Measurements from ENCODE around the gene S100A14. TPM values are rescaled to one million over a fixed set of nuclear protein-coding genes. Genes with fewer than 3 reads are reported as not detected.

Gene S100A14
- total RNA-seq, 1 experiment from 2014 or later, result 252 TPM

DNA sequence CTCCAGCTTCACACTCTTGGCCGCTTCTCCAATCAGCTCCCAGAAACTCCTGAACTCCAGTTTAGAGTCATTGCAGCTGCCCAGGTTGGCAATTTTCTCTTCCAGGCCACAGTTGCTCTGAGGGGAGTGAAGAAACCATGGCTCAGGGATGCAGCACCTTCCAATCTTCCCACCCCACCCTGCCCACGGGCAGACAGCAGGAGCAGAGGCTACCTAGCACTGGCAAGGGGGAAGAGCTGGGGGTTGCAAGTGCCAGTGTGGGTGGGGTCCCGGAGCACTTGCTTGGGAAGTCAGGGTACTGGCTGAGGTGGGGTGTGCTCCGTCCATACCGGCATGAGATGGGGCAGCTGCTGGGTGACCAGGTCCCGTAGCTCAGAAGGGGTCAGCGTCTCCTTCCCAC is 1.2 kb downstream of the S100A14 start:
- CTCF ChIA-PET, result interaction anchor here (1.2 to 7.7 kb wide), 3 partner anchors 12 to 43 kb away, joined by 4 to 76 read pairs (median 33); partner anchors contain the start of genes S100A1 and S100A13
- no peak for DNase-seq (ENCODE audit: low read depth, low spot score)
- ATAC-seq, result no peak
- no peaks in the 10 kb centered on the region for H4K20me1 ChIP-seq (ENCODE audit: insufficient read depth)
- no TSS peak for BruUV-seq (replicated peaks)
- POLR2A ChIA-PET, result interaction anchor here (0.8 to 9.1 kb wide), 9 partner anchors 12 to 99 kb away, joined by 3 to 172 read pairs (median 5); partner anchors contain the start of genes CHTOP, S100A1, S100A13 and S100A4
- TF ChIP-seq EZH2 (IDR thresholded peaks at IDR 0.05) (no peak), FOSL1 (IDR thresholded peaks at IDR 0.05; ENCODE audit: low read depth) (no peak), CBX3 (IDR thresholded peaks at IDR 0.05; ENCODE audit: low read depth) (no peak), ZFX (IDR thresholded peaks at IDR 0.05) (no peak), RAD21 (IDR thresholded peaks at IDR 0.05; ENCODE audit: low read depth) (no peak)
- TF ChIP-seq, protein P1, sequence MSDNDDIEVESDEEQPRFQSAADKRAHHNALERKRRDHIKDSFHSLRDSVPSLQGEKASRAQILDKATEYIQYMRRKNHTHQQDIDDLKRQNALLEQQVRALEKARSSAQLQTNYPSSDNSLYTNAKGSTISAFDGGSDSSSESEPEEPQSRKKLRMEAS (IDR thresholded peaks at IDR 0.05), result no peak
- no peaks in the 10 kb centered on the region for H3K27me3 ChIP-seq (ENCODE audit: insufficient read depth, low read length)
- H3K27ac ChIP-seq (ENCODE audit: low read depth, low read length), result peak overlapping the region; percentile 34
- H3K4me2 ChIP-seq (ENCODE audit: low read length), result peak overlapping the region; percentile 73
- RAD21 ChIA-PET (ENCODE audit: low non-redundant PET in 1 of 2, low total read pairs in 2 of 2, uncharacterized antibody in 2 of 2, unreplicated experiment in 2 of 2), result no interaction called here
- peaks cover 55 to 77% of the 10 kb centered on the region in 2 experiments for H3K4me1 ChIP-seq (ENCODE audit: control insufficient read depth in 1 of 2, insufficient read depth in 2 of 2, low read length in 2 of 2)
- H3K4me3 ChIP-seq (replicated peaks in 1 of 2; ENCODE audit: low read depth in 1 of 2, low read length in 2 of 2), result peak overlapping the region; percentile 50 to 57; a peak in 2 of 4 replicates
- intact Hi-C loops (cut with micrococcal nuclease), result loop anchor here (5.0 kb wide), 1 partner anchor 83 kb away; no protein-coding TSS in a partner anchor
- no peaks in the 10 kb centered on the region for H3K36me3 ChIP-seq (ENCODE audit: control insufficient read depth in 1 of 2, insufficient read depth in 2 of 2, low read length in 2 of 2)
- peaks cover 51% of the 10 kb centered on the region for H3K79me2 ChIP-seq (ENCODE audit: insufficient read depth, low read length)
- H3K9me3 ChIP-seq (ENCODE audit: control insufficient read depth in 1 of 2, insufficient read depth in 1 of 2, low read depth in 1 of 2, low read length in 2 of 2), result no peaks in the 10 kb centered on the region
- peak overlapping the region; percentile 5 for H3K9ac ChIP-seq (ENCODE audit: low read length)
- no peaks in the 10 kb centered on the region for H3K9me2 ChIP-seq (ENCODE audit: insufficient read depth)
- no peak overlapping the region for H2AFZ ChIP-seq (ENCODE audit: low read depth, low read length, poor library complexity, severe bottlenecking)

DNA sequence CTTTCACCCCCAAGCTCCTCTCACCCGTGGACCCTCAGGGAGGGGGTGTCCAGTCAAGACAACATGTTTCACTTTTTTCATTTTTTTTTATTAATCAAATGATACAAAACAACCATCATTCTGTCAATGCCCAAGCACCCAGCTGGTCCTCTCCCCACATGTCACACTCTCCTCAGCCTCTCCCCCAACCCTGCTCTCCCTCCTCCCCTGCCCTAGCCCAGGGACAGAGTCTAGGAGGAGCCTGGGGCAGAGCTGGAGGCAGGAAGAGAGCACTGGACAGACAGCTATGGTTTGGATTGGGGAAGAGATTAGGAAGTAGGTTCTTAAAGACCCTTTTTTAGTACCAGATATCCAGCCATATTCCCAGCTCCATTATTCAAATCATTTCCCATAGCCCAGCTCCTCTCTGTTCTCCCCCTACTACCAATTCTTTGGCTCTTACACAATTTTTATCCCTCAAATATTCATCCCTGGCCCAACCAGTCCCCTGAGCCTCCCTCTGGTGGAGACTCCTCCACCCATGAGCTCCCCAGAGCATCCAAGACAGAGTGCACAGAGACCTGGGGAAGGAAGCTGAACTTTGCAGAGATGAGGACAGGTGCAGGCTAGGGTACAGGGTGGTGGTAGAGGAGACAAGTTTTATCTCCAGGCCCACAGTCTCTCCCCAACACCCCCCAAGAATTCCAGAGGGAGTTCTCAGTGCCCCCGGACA is 1.8 kb downstream of the S100A14 start:
- H3K9ac ChIP-seq (ENCODE audit: low read length), result peak overlapping the region; percentile 5
- H3K27ac ChIP-seq (ENCODE audit: low read depth, low read length), result peak overlapping the region; percentile 34
- POLR2A ChIA-PET, result interaction anchor here (0.8 to 9.1 kb wide), 9 partner anchors 12 to 98 kb away, joined by 3 to 172 read pairs (median 5); partner anchors contain the start of genes CHTOP, S100A1, S100A13 and S100A4
- intact Hi-C loops (cut with micrococcal nuclease), result loop anchor here (5.0 kb wide), 1 partner anchor 82 kb away; no protein-coding TSS in a partner anchor
- no TSS peak for BruUV-seq (replicated peaks)
- H3K36me3 ChIP-seq (ENCODE audit: control insufficient read depth in 1 of 2, insufficient read depth in 2 of 2, low read length in 2 of 2), result no peaks in the 10 kb centered on the region
- peak overlapping the region; percentile 73 for H3K4me2 ChIP-seq (ENCODE audit: low read length)
- no peaks in the 10 kb centered on the region for H4K20me1 ChIP-seq (ENCODE audit: insufficient read depth)
- H3K79me2 ChIP-seq (ENCODE audit: insufficient read depth, low read length), result peaks cover 56% of the 10 kb centered on the region
- CTCF ChIA-PET, result interaction anchor here (1.2 to 7.7 kb wide), 3 partner anchors 13 to 42 kb away, joined by 4 to 76 read pairs (median 33); partner anchors contain the start of genes S100A1 and S100A13
- no peaks in the 10 kb centered on the region for H3K9me3 ChIP-seq (ENCODE audit: control insufficient read depth in 1 of 2, insufficient read depth in 1 of 2, low read depth in 1 of 2, low read length in 2 of 2)
- no peak for DNase-seq (ENCODE audit: low read depth, low spot score)
- H3K4me1 ChIP-seq (ENCODE audit: control insufficient read depth in 1 of 2, insufficient read depth in 2 of 2, low read length in 2 of 2), result peaks cover 60 to 83% of the 10 kb centered on the region in 2 experiments
- 0 out of 4 replicates have a peak overlapping the region, but pooled peaks of 1 of the 2 experiments have one; percentile 7 for H3K4me3 ChIP-seq (replicated peaks in 1 of 2; ENCODE audit: low read depth in 1 of 2, low read length in 2 of 2)
- H3K27me3 ChIP-seq (ENCODE audit: insufficient read depth, low read length), result no peaks in the 10 kb centered on the region
- H3K9me2 ChIP-seq (ENCODE audit: insufficient read depth), result no peaks in the 10 kb centered on the region
- no peak overlapping the region for H2AFZ ChIP-seq (ENCODE audit: low read depth, low read length, poor library complexity, severe bottlenecking)
- RAD21 ChIA-PET (ENCODE audit: low non-redundant PET in 1 of 2, low total read pairs in 2 of 2, uncharacterized antibody in 2 of 2, unreplicated experiment in 2 of 2), result interaction anchor here in 1 of 2 experiments (0.6 kb wide), 1 partner anchor 43 kb away, joined by 8 read pairs; no protein-coding TSS in a partner anchor
- no peak for ATAC-seq
- TF ChIP-seq POLR2AphosphoS5 (IDR thresholded peaks at IDR 0.05; ENCODE audit: low read depth, low read length), result no peak
- no peak for TF ChIP-seq ZNF274 (IDR thresholded peaks at IDR 0.05; ENCODE audit: low read depth, low read length)
- TF ChIP-seq, protein P1 (IDR thresholded peaks at IDR 0.05), result no peak
- no peak for TF ChIP-seq EZH2phosphoT487 (IDR thresholded peaks at IDR 0.05; ENCODE audit: borderline replicate concordance)
- TF ChIP-seq, protein P2, sequence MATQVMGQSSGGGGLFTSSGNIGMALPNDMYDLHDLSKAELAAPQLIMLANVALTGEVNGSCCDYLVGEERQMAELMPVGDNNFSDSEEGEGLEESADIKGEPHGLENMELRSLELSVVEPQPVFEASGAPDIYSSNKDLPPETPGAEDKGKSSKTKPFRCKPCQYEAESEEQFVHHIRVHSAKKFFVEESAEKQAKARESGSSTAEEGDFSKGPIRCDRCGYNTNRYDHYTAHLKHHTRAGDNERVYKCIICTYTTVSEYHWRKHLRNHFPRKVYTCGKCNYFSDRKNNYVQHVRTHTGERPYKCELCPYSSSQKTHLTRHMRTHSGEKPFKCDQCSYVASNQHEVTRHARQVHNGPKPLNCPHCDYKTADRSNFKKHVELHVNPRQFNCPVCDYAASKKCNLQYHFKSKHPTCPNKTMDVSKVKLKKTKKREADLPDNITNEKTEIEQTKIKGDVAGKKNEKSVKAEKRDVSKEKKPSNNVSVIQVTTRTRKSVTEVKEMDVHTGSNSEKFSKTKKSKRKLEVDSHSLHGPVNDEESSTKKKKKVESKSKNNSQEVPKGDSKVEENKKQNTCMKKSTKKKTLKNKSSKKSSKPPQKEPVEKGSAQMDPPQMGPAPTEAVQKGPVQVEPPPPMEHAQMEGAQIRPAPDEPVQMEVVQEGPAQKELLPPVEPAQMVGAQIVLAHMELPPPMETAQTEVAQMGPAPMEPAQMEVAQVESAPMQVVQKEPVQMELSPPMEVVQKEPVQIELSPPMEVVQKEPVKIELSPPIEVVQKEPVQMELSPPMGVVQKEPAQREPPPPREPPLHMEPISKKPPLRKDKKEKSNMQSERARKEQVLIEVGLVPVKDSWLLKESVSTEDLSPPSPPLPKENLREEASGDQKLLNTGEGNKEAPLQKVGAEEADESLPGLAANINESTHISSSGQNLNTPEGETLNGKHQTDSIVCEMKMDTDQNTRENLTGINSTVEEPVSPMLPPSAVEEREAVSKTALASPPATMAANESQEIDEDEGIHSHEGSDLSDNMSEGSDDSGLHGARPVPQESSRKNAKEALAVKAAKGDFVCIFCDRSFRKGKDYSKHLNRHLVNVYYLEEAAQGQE (IDR thresholded peaks at IDR 0.05; ENCODE audit: low read depth), result no peak
- TF ChIP-seq, protein P3, sequence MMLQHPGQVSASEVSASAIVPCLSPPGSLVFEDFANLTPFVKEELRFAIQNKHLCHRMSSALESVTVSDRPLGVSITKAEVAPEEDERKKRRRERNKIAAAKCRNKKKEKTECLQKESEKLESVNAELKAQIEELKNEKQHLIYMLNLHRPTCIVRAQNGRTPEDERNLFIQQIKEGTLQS (IDR thresholded peaks at IDR 0.05), result no peak
- no peak for TF ChIP-seq CBX3 (IDR thresholded peaks at IDR 0.05; ENCODE audit: low read depth)
- TF ChIP-seq ZFX (IDR thresholded peaks at IDR 0.05), result no peak
- no peak for TF ChIP-seq SP1 (IDR thresholded peaks at IDR 0.05; ENCODE audit: low read depth)

Measured in HCT116 (cell line).